Erythroblast (primary cell): ENCODE data around the gene IGFBPL1.
"Not testable (repeated sequence)": the region's sequence is repeated elsewhere in the genome, so short reads cannot be mapped to it uniquely, and the experiment has no call there.

Experiments
- DNase-seq, 2 experiments: peaks; one replicate each; lab custom pipeline; 2025; lab: John Stamatoyannopoulos, UW
- GATA1 ChIP-seq: IDR thresholded peaks from 2 replicates; pipeline ENCODE4 v1.6.1; 2011; ENCODE audit warnings: low read depth, mild to moderate bottlenecking, control low read depth, low read length, moderate library complexity
- POLR2A ChIP-seq: IDR thresholded peaks from 2 replicates; pipeline ENCODE4 v1.6.1; 2011; ENCODE audit warnings: mild to moderate bottlenecking, low read length

IGFBPL1 gene

DNA sequence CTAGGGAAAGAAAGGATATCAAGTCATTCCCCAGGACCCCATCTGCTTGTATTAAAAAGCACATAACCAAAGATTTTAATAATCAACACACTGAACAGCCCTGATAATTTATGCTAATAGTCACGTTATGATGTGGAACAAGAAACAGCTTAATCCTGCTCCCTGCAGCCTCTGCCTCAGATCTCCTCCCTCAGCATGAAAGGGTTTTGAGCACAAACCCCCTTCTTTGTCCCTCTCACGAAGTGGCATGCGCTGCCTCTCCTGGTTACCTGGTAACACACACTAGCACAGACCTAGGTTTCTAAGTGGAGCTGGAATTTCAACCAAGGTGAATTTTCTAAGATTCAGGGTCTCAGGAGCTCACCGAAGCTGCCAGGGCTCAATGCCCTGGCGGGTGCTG lies 5.1 kb downstream of the IGFBPL1 start:
- DNase-seq: no peak
- no peak for TF ChIP-seq POLR2A

DNA sequence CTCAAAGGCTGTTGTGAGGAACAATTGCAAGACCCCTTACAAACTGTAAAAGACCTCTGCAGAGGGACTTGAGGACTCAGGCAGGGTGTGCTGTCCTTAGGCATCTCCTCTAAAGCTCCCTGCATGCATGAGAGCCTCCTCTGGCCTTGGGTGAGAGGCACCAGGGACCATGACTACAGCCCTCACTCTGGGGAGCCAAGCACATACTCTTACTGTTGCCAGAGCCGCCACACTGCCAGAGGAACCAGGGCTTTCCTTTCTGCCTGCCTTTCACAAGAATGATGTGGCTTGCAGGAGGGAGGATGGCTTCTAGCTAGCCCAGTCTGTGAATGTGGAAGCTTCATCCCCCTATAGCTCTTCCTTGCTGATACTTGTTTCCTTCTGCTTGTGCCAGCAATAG lies 5.9 kb downstream of the IGFBPL1 start:
- TF ChIP-seq GATA1 (no peak), POLR2A (no peak)
- no peak for DNase-seq

GRCh38 chr9:38417003-38417945 lies 7.0 kb downstream of the IGFBPL1 start:
- no peak for TF ChIP-seq GATA1
- TF ChIP-seq POLR2A: no peak
- DNase-seq: peak; percentile 46 to 65

DNA sequence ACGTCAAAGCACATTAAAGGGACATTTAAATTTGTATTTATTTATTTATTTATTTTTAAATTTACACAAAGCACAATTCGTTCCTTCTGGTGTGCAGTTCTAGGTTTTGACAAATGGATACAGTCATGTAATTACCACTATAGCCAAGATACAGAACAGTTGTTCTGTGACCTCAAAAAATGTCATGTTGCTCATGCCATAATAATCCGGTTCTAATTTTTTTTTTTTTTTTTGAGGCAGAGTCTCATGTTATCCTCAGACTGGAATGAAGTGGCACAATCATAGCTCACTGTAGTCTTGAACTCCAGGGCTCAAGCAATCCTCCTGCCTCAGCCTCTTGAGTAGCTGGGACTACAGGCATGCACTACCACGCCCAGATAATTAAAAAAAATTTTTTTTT lies 7.8 kb downstream of the IGFBPL1 start:
- no peak for DNase-seq
- no peak for TF ChIP-seq POLR2A
- no peak for TF ChIP-seq GATA1

- DNase-seq: no peak
Observed at GRCh38 chr9:38415856-38416255, 8.4 kb downstream of the IGFBPL1 start.

DNA sequence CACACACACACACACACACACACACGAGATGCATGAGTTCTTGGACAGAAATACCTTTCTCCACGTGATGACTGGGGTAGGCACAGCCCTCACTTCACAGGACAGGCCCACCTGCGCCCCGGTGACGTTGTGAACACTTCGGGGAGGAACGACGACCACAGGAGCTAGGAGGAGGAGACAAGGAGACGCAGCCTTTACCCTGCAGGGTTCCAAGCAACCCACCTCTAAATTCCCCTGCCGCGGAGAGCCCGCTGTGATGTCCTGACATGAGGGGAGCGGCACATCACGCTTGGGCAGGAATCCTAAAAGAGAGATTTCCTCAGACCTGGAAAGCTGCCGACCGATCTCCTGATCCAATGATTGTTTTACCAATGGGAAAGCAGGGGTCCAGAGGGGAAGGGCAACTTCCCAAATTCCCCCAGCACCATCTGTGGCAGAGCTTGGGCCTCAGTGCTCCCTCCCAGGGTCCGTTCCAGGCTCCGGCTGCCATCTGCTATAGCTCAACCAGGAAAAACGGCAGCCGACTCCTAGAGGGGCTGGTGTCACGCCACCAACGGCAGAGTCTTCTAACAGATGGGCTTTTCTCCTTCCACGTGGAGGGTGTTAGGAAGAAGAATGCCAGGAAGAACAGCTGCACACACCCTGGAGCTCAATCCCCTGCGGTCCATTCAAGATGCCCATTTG lies 10.1 kb downstream of the IGFBPL1 start:
- no peak for DNase-seq

More at GRCh38 chr9:38415856-38416255, 8.4 kb downstream of the IGFBPL1 start:
- TF ChIP-seq POLR2A (no peak), GATA1 (no peak)

GRCh38 chr9:38413283-38413682 lies 11.0 kb downstream of the IGFBPL1 start:
- DNase-seq: no peak
- TF ChIP-seq GATA1 (no peak), POLR2A (no peak)

More for the DNA sequence above, 10.1 kb downstream of the IGFBPL1 start:
- no peak for TF ChIP-seq POLR2A
- no peak for TF ChIP-seq GATA1

DNA sequence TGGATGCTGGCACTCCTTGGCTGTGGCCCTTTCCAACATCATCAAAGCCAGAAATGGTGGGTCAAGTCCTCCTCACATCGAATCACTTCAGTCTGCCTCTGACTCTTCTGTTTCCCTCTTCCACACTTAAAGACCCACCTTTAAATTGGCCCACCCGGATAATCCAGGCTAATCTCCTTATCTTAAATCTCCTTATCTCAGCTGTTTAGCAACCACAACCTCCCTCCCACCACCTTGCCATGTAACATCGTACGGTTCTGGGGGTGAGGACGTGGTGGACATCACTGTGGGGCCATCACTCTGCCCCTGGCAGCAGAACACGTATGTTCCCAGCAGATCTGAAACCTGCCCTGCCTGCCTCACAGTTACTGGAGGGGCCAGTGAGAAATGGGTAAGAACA lies 11.5 kb downstream of the IGFBPL1 start:
- TF ChIP-seq GATA1: no peak
- TF ChIP-seq POLR2A: no peak
- no peak for DNase-seq

DNA sequence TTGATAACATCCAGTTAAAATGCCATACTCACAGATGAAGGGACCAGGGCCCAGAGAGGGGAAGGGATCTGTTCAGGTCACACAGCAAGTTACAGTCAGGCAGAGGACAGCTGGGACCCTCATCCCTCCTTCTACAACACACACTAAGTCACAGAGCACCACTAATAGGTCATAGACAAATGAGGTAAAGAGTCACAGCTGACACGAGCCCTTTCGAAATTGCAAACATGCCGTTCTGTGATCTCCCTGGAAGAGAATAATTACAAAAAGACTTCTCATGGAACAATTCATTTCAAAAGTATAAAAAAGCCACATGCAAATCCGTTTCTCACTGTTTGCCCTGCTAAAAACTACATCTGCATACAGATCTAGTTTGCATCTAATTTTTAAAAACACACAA lies 15.5 kb downstream of the IGFBPL1 start:
- TF ChIP-seq POLR2A: no peak
- no peak for TF ChIP-seq GATA1
- DNase-seq: no peak

DNA sequence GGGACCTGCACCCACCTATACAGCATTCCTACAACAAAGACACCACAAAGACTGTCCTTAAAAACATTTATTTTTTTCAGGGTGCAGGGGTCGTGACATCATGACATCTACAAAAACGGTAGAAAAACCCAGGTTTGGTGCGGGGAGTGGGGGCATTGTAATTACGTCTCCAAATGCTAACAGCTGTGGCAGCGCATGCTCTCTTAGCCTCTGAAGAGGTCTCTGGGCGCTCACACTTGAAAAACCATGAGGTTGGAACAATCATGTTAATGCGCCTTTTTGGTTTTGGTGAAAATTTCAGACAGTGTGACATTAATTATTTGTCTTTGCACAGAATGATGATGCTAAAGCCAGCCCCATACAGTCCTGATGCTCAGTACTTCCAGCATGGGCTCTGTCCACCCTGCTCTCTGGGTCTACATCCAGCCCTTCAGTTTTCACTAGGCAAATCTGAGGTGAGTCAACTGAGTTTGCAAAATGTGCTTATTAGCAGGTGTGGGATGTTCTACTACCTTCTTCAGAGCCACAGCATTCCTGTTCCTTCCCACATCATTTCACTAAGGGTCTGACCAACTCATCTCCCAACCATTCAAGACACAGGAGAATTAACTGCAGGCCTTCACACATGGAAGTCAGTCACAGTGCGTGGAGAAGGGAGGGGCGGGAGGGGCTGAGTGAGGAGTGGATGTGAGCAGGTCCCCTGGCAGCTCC lies 17.6 kb downstream of the IGFBPL1 start:
- no peak for DNase-seq
- no peak for TF ChIP-seq GATA1
- TF ChIP-seq POLR2A: no peak

DNA sequence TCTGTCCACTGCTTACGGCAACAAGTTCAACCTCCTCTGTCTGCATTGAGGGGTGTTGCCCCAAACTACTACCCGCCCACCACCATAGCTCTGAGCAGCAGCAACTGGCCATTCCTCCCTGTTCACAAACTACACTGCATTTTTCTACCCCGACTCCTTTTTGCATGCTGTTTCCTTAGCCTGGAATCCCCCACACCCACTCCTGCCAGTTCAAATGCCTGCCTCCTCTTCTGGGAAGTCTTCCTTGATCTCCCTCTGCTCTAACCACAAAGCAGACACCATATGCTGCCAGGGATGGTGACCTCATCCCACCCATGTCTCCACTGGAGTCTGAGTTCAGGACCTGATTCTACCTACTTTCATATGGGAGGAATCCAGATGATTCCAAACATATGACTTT lies 18.5 kb downstream of the IGFBPL1 start:
- no peak for DNase-seq
- no peak for TF ChIP-seq GATA1
- TF ChIP-seq POLR2A: no peak

- TF ChIP-seq POLR2A (no peak), GATA1 (no peak)
- no peak for DNase-seq
Observed at GRCh38 chr9:38404314-38404713, 19.9 kb downstream of the IGFBPL1 start.

GRCh38 chr9:38401994-38402393 lies 22.3 kb downstream of the IGFBPL1 start:
- no peak for DNase-seq
- TF ChIP-seq GATA1 (no peak), POLR2A (no peak)

DNA sequence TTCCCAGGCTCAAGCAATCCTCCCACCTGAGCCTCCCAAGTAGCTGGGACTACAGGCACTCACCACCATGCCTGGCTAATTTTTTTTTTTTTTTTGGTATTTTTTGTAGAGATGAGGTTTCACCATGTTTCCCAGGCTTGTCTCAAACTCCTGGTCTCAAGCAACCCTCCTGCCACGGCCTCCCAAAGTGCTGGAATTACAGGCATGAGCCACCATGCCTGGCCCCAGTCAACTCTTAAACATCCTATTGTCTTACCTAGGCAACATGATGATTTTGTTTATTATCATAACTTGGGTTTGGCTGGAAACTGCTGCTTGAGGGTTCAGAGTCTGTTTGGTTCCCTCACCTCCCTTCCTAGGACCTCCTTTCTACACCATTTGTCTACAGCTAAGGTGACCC lies 25.1 kb downstream of the IGFBPL1 start:
- not testable (repeated sequence) for DNase-seq
